ENCODE measurements around the gene CHST8. TPM values are rescaled to one million over a fixed set of nuclear protein-coding genes. Genes with fewer than 3 reads are reported as not detected.

The CHST8 gene
- total and polyA plus RNA-seq, 4 donors: 0.05 to 0.07 TPM; not detected in 2

- H3K27ac ChIP-seq (ENCODE audit: low read depth in 1 of 2, low read length in 2 of 2): no peak overlapping the region
- peaks cover under 1 to 12% (median 8%) of the 10 kb centered on the region in 4 donors for H3K27me3 ChIP-seq (ENCODE audit: control insufficient read depth in 4 of 4, insufficient read depth in 4 of 4, low read length in 3 of 4)
- H3K36me3 ChIP-seq (ENCODE audit: control insufficient read depth in 4 of 4, insufficient read depth in 3 of 4, low read depth in 1 of 4, low read length in 3 of 4): no peaks in the 10 kb centered on the region
Measured at GRCh38 chr19:33627962-33628839, 6.4 kb downstream of the CHST8 start.

More at GRCh38 chr19:33627962-33628839, 6.4 kb downstream of the CHST8 start:
- no peak for DNase-seq (ENCODE audit: low spot score)
- TF ChIP-seq TAF1 (conservative IDR thresholded peaks at IDR 0.05): no peak
- TF ChIP-seq ZBTB33 (IDR thresholded peaks at IDR 0.05): no peak
- TF ChIP-seq, protein P1, sequence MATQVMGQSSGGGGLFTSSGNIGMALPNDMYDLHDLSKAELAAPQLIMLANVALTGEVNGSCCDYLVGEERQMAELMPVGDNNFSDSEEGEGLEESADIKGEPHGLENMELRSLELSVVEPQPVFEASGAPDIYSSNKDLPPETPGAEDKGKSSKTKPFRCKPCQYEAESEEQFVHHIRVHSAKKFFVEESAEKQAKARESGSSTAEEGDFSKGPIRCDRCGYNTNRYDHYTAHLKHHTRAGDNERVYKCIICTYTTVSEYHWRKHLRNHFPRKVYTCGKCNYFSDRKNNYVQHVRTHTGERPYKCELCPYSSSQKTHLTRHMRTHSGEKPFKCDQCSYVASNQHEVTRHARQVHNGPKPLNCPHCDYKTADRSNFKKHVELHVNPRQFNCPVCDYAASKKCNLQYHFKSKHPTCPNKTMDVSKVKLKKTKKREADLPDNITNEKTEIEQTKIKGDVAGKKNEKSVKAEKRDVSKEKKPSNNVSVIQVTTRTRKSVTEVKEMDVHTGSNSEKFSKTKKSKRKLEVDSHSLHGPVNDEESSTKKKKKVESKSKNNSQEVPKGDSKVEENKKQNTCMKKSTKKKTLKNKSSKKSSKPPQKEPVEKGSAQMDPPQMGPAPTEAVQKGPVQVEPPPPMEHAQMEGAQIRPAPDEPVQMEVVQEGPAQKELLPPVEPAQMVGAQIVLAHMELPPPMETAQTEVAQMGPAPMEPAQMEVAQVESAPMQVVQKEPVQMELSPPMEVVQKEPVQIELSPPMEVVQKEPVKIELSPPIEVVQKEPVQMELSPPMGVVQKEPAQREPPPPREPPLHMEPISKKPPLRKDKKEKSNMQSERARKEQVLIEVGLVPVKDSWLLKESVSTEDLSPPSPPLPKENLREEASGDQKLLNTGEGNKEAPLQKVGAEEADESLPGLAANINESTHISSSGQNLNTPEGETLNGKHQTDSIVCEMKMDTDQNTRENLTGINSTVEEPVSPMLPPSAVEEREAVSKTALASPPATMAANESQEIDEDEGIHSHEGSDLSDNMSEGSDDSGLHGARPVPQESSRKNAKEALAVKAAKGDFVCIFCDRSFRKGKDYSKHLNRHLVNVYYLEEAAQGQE (IDR thresholded peaks at IDR 0.05): no peak
- no peak for TF ChIP-seq YY1 (IDR thresholded peaks at IDR 0.05)
- TF ChIP-seq GABPA (IDR thresholded peaks at IDR 0.05 in 1 of 2, conservative IDR thresholded peaks at IDR 0.05 in 1 of 2): no peak
- no peak for TF ChIP-seq SP1 (IDR thresholded peaks at IDR 0.05)
- no peak for TF ChIP-seq FOXA2 (IDR thresholded peaks at IDR 0.05)
- TF ChIP-seq MAX (IDR thresholded peaks at IDR 0.05): no peak
- no peak for TF ChIP-seq JUND (IDR thresholded peaks at IDR 0.05)
- TF ChIP-seq HNF4A (conservative IDR thresholded peaks at IDR 0.05): no peak
- no peak for TF ChIP-seq CTCF (IDR thresholded peaks at IDR 0.05; ENCODE audit: low read depth, low read length, missing input control)
- TF ChIP-seq ATF3 (IDR thresholded peaks at IDR 0.05): no peak
- TF ChIP-seq RAD21 (IDR thresholded peaks at IDR 0.05): no peak
- no peak for TF ChIP-seq EGR1 (IDR thresholded peaks at IDR 0.05; ENCODE audit: low read depth in 2 of 2)
- TF ChIP-seq FOXA1 (IDR thresholded peaks at IDR 0.05): no peak
- TF ChIP-seq RXRA (IDR thresholded peaks at IDR 0.05): no peak
- no peak for TF ChIP-seq NR2F2 (IDR thresholded peaks at IDR 0.05)
- no peak for TF ChIP-seq HNF4G (IDR thresholded peaks at IDR 0.05)
- Histone ChIP-seq H3K4me3 (ENCODE audit: low read depth in 1 of 3, low read length in 3 of 3) (no peak overlapping the region), H3K4me1 (ENCODE audit: control insufficient read depth in 4 of 4, insufficient read depth in 4 of 4, low read length in 3 of 4) (peaks cover 0 to 3% (median under 1%) of the 10 kb centered on the region in 4 donors), H3K9ac (ENCODE audit: low read depth in 1 of 2, low read length in 2 of 2) (no peak overlapping the region), H3K9me3 (ENCODE audit: control insufficient read depth in 4 of 4, low read length in 3 of 4) (no peaks in the 10 kb centered on the region)
- WGBS: 77% methylated on average over 12 of the region's 12 CpGs
